IMR-90 (cell line): ENCODE data around the gene PSG4.
"Not testable (repeated sequence)": the region's sequence is repeated elsewhere in the genome, so short reads cannot be mapped to it uniquely, and the experiment has no call there.

Source experiments
- CEBPB ChIP-seq: IDR thresholded peaks from 2 replicates; pipeline ENCODE4 v1.6.1; 2012; ENCODE audit warnings: low read depth, low read length, improper control_type of control experiment
- CTCF ChIP-seq: conservative IDR thresholded peaks from 2 replicates; pipeline ENCODE4 v1.5.1; 2012; ENCODE audit warnings: mild to moderate bottlenecking, low read depth, low read length, improper control_type of control experiment
- FOS ChIP-seq: fragments of 150-350 bp; IDR thresholded peaks from 2 replicates; pipeline ENCODE4 v1.6.1; 2016; ENCODE audit warnings: low read depth, low read length
- MAFK ChIP-seq: IDR thresholded peaks from 2 replicates; pipeline ENCODE4 v1.6.1; 2012; ENCODE audit warnings: low read depth, low read length, improper control_type of control experiment
- MAZ ChIP-seq: IDR thresholded peaks from 2 replicates; pipeline ENCODE4 v1.6.1; 2012; ENCODE audit warnings: low read depth, mild to moderate bottlenecking, low read length, improper control_type of control experiment, moderate library complexity, borderline replicate concordance
- MXI1 ChIP-seq: IDR thresholded peaks from 2 replicates; pipeline ENCODE4 v1.6.1; 2012; ENCODE audit warnings: low read depth, mild to moderate bottlenecking, low read length, moderate library complexity, borderline replicate concordance
- NFE2L2 ChIP-seq: fragments of 150-350 bp; IDR thresholded peaks from 2 replicates; pipeline ENCODE4 v1.6.1; 2016; ENCODE audit warnings: low read depth, mild to moderate bottlenecking, low read length
- POLR2A ChIP-seq: IDR thresholded peaks from 2 replicates; pipeline ENCODE4 v1.6.1; 2012; ENCODE audit warnings: mild to moderate bottlenecking, low read depth, low read length
- RAD21 ChIP-seq: IDR thresholded peaks from 2 replicates; pipeline ENCODE4 v1.6.1; 2012; ENCODE audit warnings: low read length, improper control_type of control experiment
- RCOR1 ChIP-seq: IDR thresholded peaks from 2 replicates; pipeline ENCODE4 v1.6.1; 2012; ENCODE audit warnings: mild to moderate bottlenecking, low read length, improper control_type of control experiment; ENCODE audit not compliant: insufficient replicate concordance
- RFX5 ChIP-seq: IDR thresholded peaks from 2 replicates; pipeline ENCODE4 v1.8.0; 2012; ENCODE audit warnings: low read depth, mild to moderate bottlenecking, low read length, moderate library complexity
- SMC3 ChIP-seq: fragments of 150-350 bp; IDR thresholded peaks from 2 replicates; pipeline ENCODE4 v1.6.1; 2016; ENCODE audit warnings: low read depth, mild to moderate bottlenecking, antibody characterized with exemption, low read length, moderate library complexity
- USF2 ChIP-seq: fragments of 150-350 bp; IDR thresholded peaks from 2 replicates; pipeline ENCODE4 v1.6.1; 2017; ENCODE audit warnings: mild to moderate bottlenecking, antibody characterized with exemption, low read length, low read depth
- TF ChIP-seq, protein P1 (sequence below): fragments of 150-350 bp; IDR thresholded peaks from 2 replicates; pipeline ENCODE4 v1.6.1; 2016; ENCODE audit warnings: low read depth, mild to moderate bottlenecking, low read length, moderate library complexity, borderline replicate concordance

DNA sequence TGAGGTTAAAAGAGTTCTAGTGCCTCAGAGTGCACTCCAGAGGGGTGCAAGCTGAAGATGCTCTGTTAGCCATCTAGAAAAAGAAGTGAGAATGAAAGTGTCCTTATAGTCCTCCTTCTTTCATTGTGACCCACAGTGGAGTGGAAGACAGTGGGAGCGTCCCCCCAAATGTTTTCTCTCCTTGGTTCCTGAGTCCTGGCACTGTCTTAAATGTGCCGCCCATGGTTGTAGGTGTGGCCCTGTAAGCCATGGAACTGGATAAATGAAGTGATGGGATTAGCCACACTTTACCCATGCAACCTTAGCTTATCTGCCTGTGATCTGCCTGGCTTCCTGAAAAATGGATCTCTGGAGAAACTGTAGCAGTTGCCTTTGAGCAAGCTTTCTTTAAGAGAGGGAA, 23.3 kb upstream of the PSG4 start:
- not testable (repeated sequence) for TF ChIP-seq CTCF, POLR2A, RCOR1, MAZ, USF2, MAFK, FOS, CEBPB, RAD21, SMC3, NFE2L2, MXI1, RFX5
- TF ChIP-seq, protein P1, sequence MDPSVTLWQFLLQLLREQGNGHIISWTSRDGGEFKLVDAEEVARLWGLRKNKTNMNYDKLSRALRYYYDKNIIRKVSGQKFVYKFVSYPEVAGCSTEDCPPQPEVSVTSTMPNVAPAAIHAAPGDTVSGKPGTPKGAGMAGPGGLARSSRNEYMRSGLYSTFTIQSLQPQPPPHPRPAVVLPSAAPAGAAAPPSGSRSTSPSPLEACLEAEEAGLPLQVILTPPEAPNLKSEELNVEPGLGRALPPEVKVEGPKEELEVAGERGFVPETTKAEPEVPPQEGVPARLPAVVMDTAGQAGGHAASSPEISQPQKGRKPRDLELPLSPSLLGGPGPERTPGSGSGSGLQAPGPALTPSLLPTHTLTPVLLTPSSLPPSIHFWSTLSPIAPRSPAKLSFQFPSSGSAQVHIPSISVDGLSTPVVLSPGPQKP, result not testable (repeated sequence)
